22Rv1 (cell line): ENCODE measurements around the gene LSM7.

ENCODE experiments used
- H3K27ac ChIP-seq: fragments of 450-650 bp; 2 replicates; pipeline ENCODE4 v1.5.1; 2017
- CTCF ChIP-seq: fragments of 450-650 bp; IDR thresholded peaks from 2 replicates; pipeline ENCODE4 v1.5.1; 2017; ENCODE audit warnings: mild to moderate bottlenecking
- ZFX ChIP-seq: fragments of 450-650 bp; IDR thresholded peaks from 2 replicates; pipeline ENCODE4 v1.6.1; 2017; ENCODE audit warnings: antibody characterized with exemption, borderline replicate concordance

Gene LSM7

DNA sequence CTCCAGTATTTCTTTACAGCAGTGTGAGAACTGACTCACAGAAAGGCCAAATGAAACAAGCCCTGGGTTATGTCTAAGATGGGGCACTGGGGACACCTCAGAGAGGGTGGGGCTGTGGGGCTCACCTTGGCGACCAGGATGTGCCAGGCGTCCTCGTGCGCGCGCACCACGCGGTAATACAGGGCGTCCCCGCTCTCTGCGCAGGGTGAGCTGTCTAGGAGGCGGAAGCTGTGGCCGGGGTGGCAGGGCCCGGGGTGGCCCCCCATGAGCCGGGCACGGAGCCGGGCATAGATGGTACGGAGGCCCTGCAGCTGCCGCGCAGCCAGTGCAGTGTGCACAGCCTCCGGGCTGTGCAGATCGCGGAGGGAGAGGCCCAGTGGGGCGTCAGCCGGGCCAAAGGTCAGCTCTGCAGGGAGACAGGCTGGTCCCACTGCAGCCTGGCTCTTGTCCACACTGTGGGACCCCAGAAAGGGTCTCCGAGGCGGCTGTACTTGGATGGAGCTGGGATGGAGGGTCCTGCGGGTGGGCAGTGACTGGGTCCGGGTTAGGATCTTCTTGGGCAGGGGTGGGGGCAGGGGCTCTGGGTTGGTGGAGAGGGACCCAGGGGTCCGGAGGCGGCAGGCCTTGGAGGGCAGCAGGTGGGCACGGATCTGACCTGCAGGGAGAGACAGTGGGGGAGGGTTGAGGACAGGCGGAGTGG is 49.8 kb downstream of the LSM7 start:
- no peak overlapping the region for H3K27ac ChIP-seq
- TF ChIP-seq CTCF (no peak), ZFX (no peak)

GRCh38 chr19:2277138-2277537 is 51.2 kb downstream of the LSM7 start:
- H3K27ac ChIP-seq: no peak overlapping the region
- TF ChIP-seq ZFX (no peak), CTCF (no peak)

GRCh38 chr19:2276429-2276986 is 51.9 kb downstream of the LSM7 start:
- no peak for TF ChIP-seq ZFX
- TF ChIP-seq CTCF: no peak
- H3K27ac ChIP-seq: no peak overlapping the region

DNA sequence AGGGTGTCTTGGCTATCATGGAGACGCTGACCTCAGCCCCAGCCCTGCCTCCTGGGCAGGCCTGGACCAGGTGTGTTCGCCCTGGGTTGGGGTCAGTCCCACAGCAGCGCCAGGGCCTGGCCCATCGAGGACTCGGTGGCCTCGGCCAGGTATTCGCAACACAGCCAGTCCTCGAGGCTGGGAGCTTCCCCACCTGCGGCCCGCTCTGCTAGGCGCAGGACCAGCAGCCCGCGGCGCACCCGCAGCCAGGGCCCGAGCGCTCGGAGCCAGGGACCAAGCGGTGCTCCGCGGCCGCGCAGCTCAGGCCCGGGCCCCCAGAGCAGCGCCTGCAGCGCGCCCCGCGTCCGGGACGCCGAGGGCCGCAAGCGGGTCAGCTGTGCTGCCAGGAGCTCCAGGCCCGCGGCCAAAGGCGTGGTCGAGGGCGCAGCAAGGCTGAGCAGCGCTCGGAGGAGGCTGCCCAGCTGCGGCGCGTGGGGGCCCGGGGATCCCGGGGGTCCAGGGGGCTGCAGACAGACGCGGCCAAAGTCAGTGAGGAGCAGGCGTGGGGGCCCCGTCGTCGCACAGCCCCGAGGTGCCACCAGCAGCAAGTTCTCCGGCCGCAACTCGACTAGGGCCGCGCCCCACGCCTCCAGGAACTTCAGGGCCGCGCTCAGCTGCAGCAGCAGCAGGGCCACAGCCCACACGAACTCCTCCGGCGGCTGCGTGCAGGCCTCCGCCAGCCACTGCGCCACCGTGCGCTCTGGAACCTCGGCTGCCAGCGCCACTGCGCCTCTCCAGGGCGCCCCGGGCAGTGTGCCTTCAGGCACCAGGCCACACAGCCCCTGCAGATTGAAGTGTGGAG is 52.6 kb downstream of the LSM7 start:
- H3K27ac ChIP-seq: peak overlapping the region; percentile 17; the same call in 1 of the 2 replicates
- TF ChIP-seq CTCF (no peak), ZFX (no peak)

- peak overlapping the region; percentile 17; the same call in 1 of the 2 replicates for H3K27ac ChIP-seq
Measured at GRCh38 chr19:2274931-2275535, 53.4 kb downstream of the LSM7 start.

DNA sequence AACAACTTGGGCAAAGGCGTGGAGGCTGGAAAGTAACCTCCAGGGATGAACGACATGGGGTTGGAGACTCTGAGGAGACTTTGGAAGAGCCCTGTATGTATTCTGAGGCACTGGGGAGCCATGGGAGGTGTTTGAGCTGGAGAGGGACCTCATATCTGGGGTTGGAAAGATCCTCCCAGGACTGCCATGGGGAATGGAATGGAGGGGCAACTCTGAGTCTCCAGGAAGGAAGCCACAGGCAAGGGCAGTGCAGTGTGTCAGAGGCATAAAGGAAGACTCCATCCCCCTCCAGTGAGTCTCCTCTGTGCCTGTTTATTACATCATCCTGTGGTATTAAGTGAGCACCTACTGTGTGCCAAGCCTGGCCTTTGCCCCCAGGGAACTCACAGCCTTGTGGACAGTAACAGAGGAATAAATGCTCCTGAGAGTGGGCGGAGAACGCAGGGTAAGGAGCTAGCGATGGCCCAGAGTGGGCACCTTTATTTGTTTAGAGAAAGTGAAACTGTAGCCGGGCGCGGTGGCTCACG is 54.1 kb downstream of the LSM7 start:
- peak overlapping the region; percentile 92 for H3K27ac ChIP-seq
- TF ChIP-seq ZFX: no peak
- no peak for TF ChIP-seq CTCF

More at GRCh38 chr19:2274931-2275535, 53.4 kb downstream of the LSM7 start:
- peak; percentile 62 for TF ChIP-seq CTCF
- TF ChIP-seq ZFX: no peak
